Neural progenitor cell (in vitro differentiated cells): ENCODE data around the gene ATG9A. TPM values are rescaled to one million over a fixed set of nuclear protein-coding genes. Genes with fewer than 3 reads are reported as not detected.

Experiments
- DNase-seq: peaks from one replicate; pipeline ENCODE4 v3.0.0-alpha.2; 2016; ENCODE audit warnings: low spot score
- H2AFZ ChIP-seq: fragments of 200-600 bp; sonication (generic); replicated peaks from 2 replicates; pipeline ENCODE4 v1.6.1; 2016; ENCODE audit warnings: antibody characterized with exemption
- H3F3A ChIP-seq: fragments of 200-600 bp; sonication (generic); 2 replicates; pipeline ENCODE4 v1.6.1; 2016; ENCODE audit warnings: antibody characterized with exemption, low read depth
- H3K27ac ChIP-seq: fragments of 200-600 bp; sonication (generic); 2 replicates; pipeline ENCODE4 v1.5.1; 2016; ENCODE audit warnings: mild to moderate bottlenecking
- H3K27me3 ChIP-seq: fragments of 200-600 bp; sonication (generic); 2 replicates; pipeline ENCODE4 v1.6.1; 2016; ENCODE audit warnings: mild to moderate bottlenecking, moderate library complexity
- H3K36me3 ChIP-seq: fragments of 200-600 bp; sonication (generic); 2 replicates; pipeline ENCODE4 v1.5.1; 2016
- H3K4me1 ChIP-seq: fragments of 200-600 bp; sonication (generic); 2 replicates; pipeline ENCODE4 v1.6.1; 2016; ENCODE audit warnings: mixed run types
- H3K4me2 ChIP-seq: fragments of 200-600 bp; sonication (generic); 2 replicates; pipeline ENCODE4 v1.6.1; 2016
- H3K4me3 ChIP-seq: fragments of 200-600 bp; sonication (generic); 2 replicates; pipeline ENCODE4 v1.5.1; 2016
- H3K79me2 ChIP-seq: fragments of 200-600 bp; sonication (generic); 2 replicates; pipeline ENCODE4 v1.6.1; 2016; ENCODE audit warnings: low read depth
- H3K9ac ChIP-seq: fragments of 200-600 bp; sonication (generic); 2 replicates; pipeline ENCODE4 v1.6.1; 2016
- H3K9me3 ChIP-seq: fragments of 200-600 bp; sonication (generic); 2 replicates; pipeline ENCODE4 v1.5.1; 2016; ENCODE audit warnings: low read depth
- H4K20me1 ChIP-seq: fragments of 200-600 bp; sonication (generic); 2 replicates; pipeline ENCODE4 v1.6.1; 2016; ENCODE audit warnings: low read depth
- H3K27ac Mint-ChIP-seq: 3 replicates; pipeline ENCODE4 v1.8.0; 2021; ENCODE audit warnings: mixed read lengths
- H3K27me3 Mint-ChIP-seq: 2 replicates; pipeline ENCODE4 v1.8.0; 2022; ENCODE audit warnings: low read depth, mild to moderate bottlenecking, inconsistent platforms, moderate library complexity, mixed read lengths; ENCODE audit not compliant: insufficient read depth
- H3K36me3 Mint-ChIP-seq: 3 replicates; pipeline ENCODE4 v1.8.0; 2021; ENCODE audit warnings: mixed read lengths
- H3K4me1 Mint-ChIP-seq: 3 replicates; pipeline ENCODE4 v1.8.0; 2021; ENCODE audit warnings: mixed read lengths
- H3K4me3 Mint-ChIP-seq: 3 replicates; pipeline ENCODE4 v1.8.0; 2021; ENCODE audit warnings: mild to moderate bottlenecking, moderate library complexity, mixed read lengths
- H3K9me3 Mint-ChIP-seq: 3 replicates; pipeline ENCODE4 v1.8.0; 2020; ENCODE audit warnings: mixed read lengths
- EZH2 ChIP-seq: fragments of 200-600 bp; sonication (generic); IDR thresholded peaks from 2 replicates; pipeline ENCODE4 v1.6.1; 2017; ENCODE audit warnings: antibody characterized with exemption, mild to moderate bottlenecking, moderate library complexity
- EZH2phosphoT487 ChIP-seq: fragments of 200-600 bp; sonication (generic); IDR thresholded peaks from 2 replicates; pipeline ENCODE4 v1.6.1; 2017; ENCODE audit warnings: antibody characterized with exemption
- total RNA-seq: library from RNA; depleted of rRNA; stranded (reverse); fragments of >200 nt; gene quantifications from 2 replicates; pipeline ENCODE4 v1.2.3, GENCODE V29; 2015; ENCODE audit warnings: low replicate concordance
- TF ChIP-seq, protein P1 (sequence below): fragments of 200-600 bp; sonication (generic); IDR thresholded peaks from 2 replicates; pipeline ENCODE4 v1.5.1; 2017; ENCODE audit warnings: antibody characterized with exemption, mild to moderate bottlenecking

ATG9A gene
- total RNA-seq, 1 donor from 2014 or later: 32.7 TPM

GRCh38 chr2:219272356-219272755 is 42.9 kb upstream of the ATG9A start:
- Mint-ChIP-seq H3K36me3 (no peaks in the 10 kb centered on the region), H3K27ac (no peak overlapping the region), H3K4me1 (peaks cover 6% of the 10 kb centered on the region), H3K27me3 (peaks cover 19% of the 10 kb centered on the region), H3K9me3 (no peaks in the 10 kb centered on the region), H3K4me3 (no peak overlapping the region)
- no peaks in the 10 kb centered on the region for H4K20me1 ChIP-seq
- TF ChIP-seq, protein P1, sequence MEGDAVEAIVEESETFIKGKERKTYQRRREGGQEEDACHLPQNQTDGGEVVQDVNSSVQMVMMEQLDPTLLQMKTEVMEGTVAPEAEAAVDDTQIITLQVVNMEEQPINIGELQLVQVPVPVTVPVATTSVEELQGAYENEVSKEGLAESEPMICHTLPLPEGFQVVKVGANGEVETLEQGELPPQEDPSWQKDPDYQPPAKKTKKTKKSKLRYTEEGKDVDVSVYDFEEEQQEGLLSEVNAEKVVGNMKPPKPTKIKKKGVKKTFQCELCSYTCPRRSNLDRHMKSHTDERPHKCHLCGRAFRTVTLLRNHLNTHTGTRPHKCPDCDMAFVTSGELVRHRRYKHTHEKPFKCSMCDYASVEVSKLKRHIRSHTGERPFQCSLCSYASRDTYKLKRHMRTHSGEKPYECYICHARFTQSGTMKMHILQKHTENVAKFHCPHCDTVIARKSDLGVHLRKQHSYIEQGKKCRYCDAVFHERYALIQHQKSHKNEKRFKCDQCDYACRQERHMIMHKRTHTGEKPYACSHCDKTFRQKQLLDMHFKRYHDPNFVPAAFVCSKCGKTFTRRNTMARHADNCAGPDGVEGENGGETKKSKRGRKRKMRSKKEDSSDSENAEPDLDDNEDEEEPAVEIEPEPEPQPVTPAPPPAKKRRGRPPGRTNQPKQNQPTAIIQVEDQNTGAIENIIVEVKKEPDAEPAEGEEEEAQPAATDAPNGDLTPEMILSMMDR: no peak
- TF ChIP-seq EZH2phosphoT487 (no peak), EZH2 (no peak)
- no peak overlapping the region for H3K4me2 ChIP-seq
- H3K9me3 ChIP-seq: no peaks in the 10 kb centered on the region
- no peaks in the 10 kb centered on the region for H3K4me1 ChIP-seq
- no peaks in the 10 kb centered on the region for H3F3A ChIP-seq
- no peak overlapping the region for H2AFZ ChIP-seq
- H3K79me2 ChIP-seq: no peaks in the 10 kb centered on the region
- H3K9ac ChIP-seq: no peak overlapping the region
- no peak overlapping the region for H3K4me3 ChIP-seq
- DNase-seq: no peak
- H3K27me3 ChIP-seq: peaks cover 12% of the 10 kb centered on the region
- no peak overlapping the region for H3K27ac ChIP-seq
- no peaks in the 10 kb centered on the region for H3K36me3 ChIP-seq

GRCh38 chr2:219271021-219271420 is 41.6 kb upstream of the ATG9A start:
- Histone ChIP-seq H3F3A (no peaks in the 10 kb centered on the region), H3K36me3 (no peaks in the 10 kb centered on the region), H3K79me2 (no peaks in the 10 kb centered on the region), H3K4me3 (no peak overlapping the region), H3K9me3 (no peaks in the 10 kb centered on the region), H4K20me1 (no peaks in the 10 kb centered on the region), H3K27me3 (peaks cover 8% of the 10 kb centered on the region), H3K4me1 (peaks cover 3% of the 10 kb centered on the region), H3K4me2 (no peak overlapping the region), H2AFZ (no peak overlapping the region), H3K27ac (no peak overlapping the region), H3K9ac (no peak overlapping the region)
- DNase-seq: no peak
- H3K4me1 Mint-ChIP-seq: peaks cover 6% of the 10 kb centered on the region
- no peaks in the 10 kb centered on the region for H3K9me3 Mint-ChIP-seq
- no peaks in the 10 kb centered on the region for H3K36me3 Mint-ChIP-seq
- H3K4me3 Mint-ChIP-seq: no peak overlapping the region
- peaks cover 19% of the 10 kb centered on the region for H3K27me3 Mint-ChIP-seq
- H3K27ac Mint-ChIP-seq: no peak overlapping the region
- TF ChIP-seq EZH2 (no peak), EZH2phosphoT487 (no peak)
- TF ChIP-seq, protein P1: no peak

DNA sequence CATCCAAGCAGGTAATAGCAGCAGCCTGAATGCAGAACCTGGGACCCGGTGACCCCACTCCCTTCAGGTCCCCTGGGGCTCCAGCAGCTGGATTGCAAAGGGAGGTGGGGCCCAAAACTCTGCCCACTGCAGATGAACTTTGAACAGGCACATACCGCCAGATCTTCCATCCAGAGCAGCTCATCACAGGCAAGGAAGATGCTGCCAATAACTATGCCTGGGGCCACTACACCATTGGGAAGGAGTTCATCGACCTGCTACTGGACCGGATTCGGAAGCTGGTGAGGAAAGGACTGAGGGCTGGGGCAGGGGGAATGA is 40.6 kb upstream of the ATG9A start:
- Histone ChIP-seq H3K4me3 (no peak overlapping the region), H3K9me3 (no peaks in the 10 kb centered on the region), H3K27me3 (peaks cover 8% of the 10 kb centered on the region), H3K36me3 (no peaks in the 10 kb centered on the region), H3K4me2 (no peak overlapping the region), H3K9ac (no peak overlapping the region), H3K79me2 (no peaks in the 10 kb centered on the region), H4K20me1 (no peaks in the 10 kb centered on the region), H3K27ac (no peak overlapping the region), H3F3A (no peaks in the 10 kb centered on the region), H2AFZ (no peak overlapping the region), H3K4me1 (peaks cover 4% of the 10 kb centered on the region)
- no peak overlapping the region for H3K27ac Mint-ChIP-seq
- H3K9me3 Mint-ChIP-seq: no peaks in the 10 kb centered on the region
- TF ChIP-seq, protein P1: no peak
- no peak for TF ChIP-seq EZH2phosphoT487
- TF ChIP-seq EZH2: no peak
- peaks cover 6% of the 10 kb centered on the region for H3K4me1 Mint-ChIP-seq
- no peak overlapping the region for H3K4me3 Mint-ChIP-seq
- no peaks in the 10 kb centered on the region for H3K36me3 Mint-ChIP-seq
- no peak for DNase-seq
- H3K27me3 Mint-ChIP-seq: peaks cover 19% of the 10 kb centered on the region
